Measurements from ENCODE around the gene NET1. TPM values are rescaled to one million over a fixed set of nuclear protein-coding genes. Genes with fewer than 3 reads are reported as not detected.

The NET1 gene
- total RNA-seq, 1 donor from 2014 or later = 57.7 TPM

GRCh38 chr10:5458425-5458824 is 46.1 kb downstream of the NET1 start:
- H3K27ac Mint-ChIP-seq (ENCODE audit: unreplicated experiment) = no peak overlapping the region

GRCh38 chr10:5458949-5459747 is 46.8 kb downstream of the NET1 start:
- peaks cover 29% of the 10 kb centered on the region for H3K4me1 Mint-ChIP-seq (ENCODE audit: unreplicated experiment)
- no peak overlapping the region for H3K27ac Mint-ChIP-seq (ENCODE audit: unreplicated experiment)
- peaks cover 14% of the 10 kb centered on the region for H3K36me3 Mint-ChIP-seq (ENCODE audit: low read depth, unreplicated experiment)
- TF ChIP-seq CTCF (IDR thresholded peaks at IDR 0.05; ENCODE audit: unreplicated experiment) = no peak
- no peak for DNase-seq (ENCODE audit: low spot score)
- no peak overlapping the region for H3K4me3 Mint-ChIP-seq (ENCODE audit: unreplicated experiment)
- H3K9me3 Mint-ChIP-seq (ENCODE audit: unreplicated experiment) = no peaks in the 10 kb centered on the region
- H3K27me3 Mint-ChIP-seq (ENCODE audit: unreplicated experiment) = peaks cover 6% of the 10 kb centered on the region

More at GRCh38 chr10:5458425-5458824, 46.1 kb downstream of the NET1 start:
- no peak for DNase-seq (ENCODE audit: low spot score)
- no peak overlapping the region for H3K4me3 Mint-ChIP-seq (ENCODE audit: unreplicated experiment)
- peaks cover 14% of the 10 kb centered on the region for H3K36me3 Mint-ChIP-seq (ENCODE audit: low read depth, unreplicated experiment)
- peaks cover 24% of the 10 kb centered on the region for H3K4me1 Mint-ChIP-seq (ENCODE audit: unreplicated experiment)
- TF ChIP-seq CTCF (IDR thresholded peaks at IDR 0.05; ENCODE audit: unreplicated experiment) = no peak
- no peaks in the 10 kb centered on the region for H3K9me3 Mint-ChIP-seq (ENCODE audit: unreplicated experiment)
- H3K27me3 Mint-ChIP-seq (ENCODE audit: unreplicated experiment) = peaks cover 3% of the 10 kb centered on the region

- peaks cover 6% of the 10 kb centered on the region for H3K27me3 Mint-ChIP-seq (ENCODE audit: unreplicated experiment)
- H3K27ac Mint-ChIP-seq (ENCODE audit: unreplicated experiment) = no peak overlapping the region
- peaks cover 33% of the 10 kb centered on the region for H3K4me1 Mint-ChIP-seq (ENCODE audit: unreplicated experiment)
- H3K36me3 Mint-ChIP-seq (ENCODE audit: low read depth, unreplicated experiment) = peaks cover 8% of the 10 kb centered on the region
- H3K9me3 Mint-ChIP-seq (ENCODE audit: unreplicated experiment) = no peaks in the 10 kb centered on the region
- DNase-seq (ENCODE audit: low spot score) = no peak
- H3K4me3 Mint-ChIP-seq (ENCODE audit: unreplicated experiment) = no peak overlapping the region
- no peak for TF ChIP-seq CTCF (IDR thresholded peaks at IDR 0.05; ENCODE audit: unreplicated experiment)
Observed at GRCh38 chr10:5460468-5461202, 48.3 kb downstream of the NET1 start.

GRCh38 chr10:5461203-5461588 is 48.8 kb downstream of the NET1 start:
- TF ChIP-seq CTCF (IDR thresholded peaks at IDR 0.05; ENCODE audit: unreplicated experiment) = no peak

More at GRCh38 chr10:5461203-5461588, 48.8 kb downstream of the NET1 start:
- H3K9me3 Mint-ChIP-seq (ENCODE audit: unreplicated experiment) = no peaks in the 10 kb centered on the region
- H3K4me1 Mint-ChIP-seq (ENCODE audit: unreplicated experiment) = peaks cover 37% of the 10 kb centered on the region
- no peak for DNase-seq (ENCODE audit: low spot score)
- no peak overlapping the region for H3K27ac Mint-ChIP-seq (ENCODE audit: unreplicated experiment)
- no peak overlapping the region for H3K4me3 Mint-ChIP-seq (ENCODE audit: unreplicated experiment)
- H3K36me3 Mint-ChIP-seq (ENCODE audit: low read depth, unreplicated experiment) = peaks cover 11% of the 10 kb centered on the region
- H3K27me3 Mint-ChIP-seq (ENCODE audit: unreplicated experiment) = peaks cover 6% of the 10 kb centered on the region

All from endothelial cell (in vitro differentiated cells).